Uterus (tissue), 4 donors: ENCODE data around the gene EMILIN1. TPM values are rescaled to one million over a fixed set of nuclear protein-coding genes. Genes with fewer than 3 reads are reported as not detected.

Experiments
- DNase-seq, 2 donors: peaks; one replicate each; pipeline ENCODE4 v3.0.0-alpha.2; 2019 to 2020
- H3K27ac ChIP-seq, 2 donors: fragments of 200-600 bp; sonication (generic); 1 replicate in 1 of 2; 2 replicates in 1 of 2; pipeline ENCODE4 v1.5.1; 2016 to 2018
- H3K27me3 ChIP-seq, 2 donors: fragments of 200-600 bp; sonication (generic); one replicate each; pipeline ENCODE4 v1.5.1; 2018 to 2019; ENCODE audit warnings: control low read depth in 1 of 2
- H3K36me3 ChIP-seq, 2 donors: fragments of 200-600 bp; sonication (generic); one replicate each; pipeline ENCODE4 v1.5.1; 2019; ENCODE audit warnings: control low read depth in 1 of 2
- H3K4me1 ChIP-seq, 2 donors: fragments of 200-600 bp; sonication (generic); one replicate each; pipeline ENCODE4 v1.5.1; 2018 to 2019; ENCODE audit warnings: control low read depth in 1 of 2
- H3K4me3 ChIP-seq, 2 donors: fragments of 200-600 bp; sonication (generic); 1 replicate in 1 of 2; 2 replicates in 1 of 2; pipeline ENCODE4 v1.5.1; 2018 to 2019; ENCODE audit warnings: mild to moderate bottlenecking in 1 of 2
- H3K9me3 ChIP-seq, 2 donors: fragments of 200-600 bp; sonication (generic); one replicate each; pipeline ENCODE4 v1.5.1; 2019; ENCODE audit warnings: control low read depth in 1 of 2
- POLR2A ChIP-seq, 2 donors: fragments of 450-650 bp; IDR thresholded peaks; one replicate each; pipeline ENCODE4 v1.6.1; 2016; ENCODE audit warnings: antibody characterized with exemption in 2 of 2, mild to moderate bottlenecking in 1 of 2, moderate library complexity in 1 of 2
- intact Hi-C: fragments of 100-400 bp; cut with DNase I; formaldehyde crosslinking; loops from one replicate; pipeline ENCODE4 v1.15.1; 2023; ENCODE audit warnings: low total_unique reads
- total RNA-seq, 4 donors: library from RNA; depleted of rRNA in 3 of 4; stranded (reverse); fragments of >200 nt in 3 of 4; gene quantifications; one replicate each; pipeline versions ENCODE4 v1.1.0 to v1.2.4, GENCODE V29; 2014 to 2023
- TF ChIP-seq, protein P1 (sequence below), 4 experiments: fragments of 200-600 bp in 2 of 4; fragments of 450-650 bp in 2 of 4; sonication (generic) in 2 of 4; IDR thresholded peaks; one replicate each; pipeline ENCODE4 v1.5.1; 2016 to 2019; ENCODE audit warnings: antibody characterized with exemption in 4 of 4, mild to moderate bottlenecking in 2 of 4, moderate library complexity in 1 of 4
- donor health status: DM: yes; HTN: yes; CAD: no.

The EMILIN1 gene
- total RNA-seq, 4 donors from 2014 or later: 107 to 377 (median 224) TPM

GRCh38 chr2:27089111-27089954 lies 10.9 kb downstream of the EMILIN1 start:
- H3K4me3 ChIP-seq: no peak overlapping the region
- intact Hi-C loops: no loop called here
- TF ChIP-seq, protein P1, sequence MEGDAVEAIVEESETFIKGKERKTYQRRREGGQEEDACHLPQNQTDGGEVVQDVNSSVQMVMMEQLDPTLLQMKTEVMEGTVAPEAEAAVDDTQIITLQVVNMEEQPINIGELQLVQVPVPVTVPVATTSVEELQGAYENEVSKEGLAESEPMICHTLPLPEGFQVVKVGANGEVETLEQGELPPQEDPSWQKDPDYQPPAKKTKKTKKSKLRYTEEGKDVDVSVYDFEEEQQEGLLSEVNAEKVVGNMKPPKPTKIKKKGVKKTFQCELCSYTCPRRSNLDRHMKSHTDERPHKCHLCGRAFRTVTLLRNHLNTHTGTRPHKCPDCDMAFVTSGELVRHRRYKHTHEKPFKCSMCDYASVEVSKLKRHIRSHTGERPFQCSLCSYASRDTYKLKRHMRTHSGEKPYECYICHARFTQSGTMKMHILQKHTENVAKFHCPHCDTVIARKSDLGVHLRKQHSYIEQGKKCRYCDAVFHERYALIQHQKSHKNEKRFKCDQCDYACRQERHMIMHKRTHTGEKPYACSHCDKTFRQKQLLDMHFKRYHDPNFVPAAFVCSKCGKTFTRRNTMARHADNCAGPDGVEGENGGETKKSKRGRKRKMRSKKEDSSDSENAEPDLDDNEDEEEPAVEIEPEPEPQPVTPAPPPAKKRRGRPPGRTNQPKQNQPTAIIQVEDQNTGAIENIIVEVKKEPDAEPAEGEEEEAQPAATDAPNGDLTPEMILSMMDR (IDR thresholded peaks at IDR 0.05): no peak
- no peak for TF ChIP-seq POLR2A (IDR thresholded peaks at IDR 0.05)
- no peaks in the 10 kb centered on the region for H3K27me3 ChIP-seq
- no peaks in the 10 kb centered on the region for H3K9me3 ChIP-seq
- H3K27ac ChIP-seq: no peak overlapping the region
- DNase-seq: no peak
- peaks cover 0 to 12% of the 10 kb centered on the region in 2 donors for H3K4me1 ChIP-seq
- H3K36me3 ChIP-seq: no peaks in the 10 kb centered on the region

DNA sequence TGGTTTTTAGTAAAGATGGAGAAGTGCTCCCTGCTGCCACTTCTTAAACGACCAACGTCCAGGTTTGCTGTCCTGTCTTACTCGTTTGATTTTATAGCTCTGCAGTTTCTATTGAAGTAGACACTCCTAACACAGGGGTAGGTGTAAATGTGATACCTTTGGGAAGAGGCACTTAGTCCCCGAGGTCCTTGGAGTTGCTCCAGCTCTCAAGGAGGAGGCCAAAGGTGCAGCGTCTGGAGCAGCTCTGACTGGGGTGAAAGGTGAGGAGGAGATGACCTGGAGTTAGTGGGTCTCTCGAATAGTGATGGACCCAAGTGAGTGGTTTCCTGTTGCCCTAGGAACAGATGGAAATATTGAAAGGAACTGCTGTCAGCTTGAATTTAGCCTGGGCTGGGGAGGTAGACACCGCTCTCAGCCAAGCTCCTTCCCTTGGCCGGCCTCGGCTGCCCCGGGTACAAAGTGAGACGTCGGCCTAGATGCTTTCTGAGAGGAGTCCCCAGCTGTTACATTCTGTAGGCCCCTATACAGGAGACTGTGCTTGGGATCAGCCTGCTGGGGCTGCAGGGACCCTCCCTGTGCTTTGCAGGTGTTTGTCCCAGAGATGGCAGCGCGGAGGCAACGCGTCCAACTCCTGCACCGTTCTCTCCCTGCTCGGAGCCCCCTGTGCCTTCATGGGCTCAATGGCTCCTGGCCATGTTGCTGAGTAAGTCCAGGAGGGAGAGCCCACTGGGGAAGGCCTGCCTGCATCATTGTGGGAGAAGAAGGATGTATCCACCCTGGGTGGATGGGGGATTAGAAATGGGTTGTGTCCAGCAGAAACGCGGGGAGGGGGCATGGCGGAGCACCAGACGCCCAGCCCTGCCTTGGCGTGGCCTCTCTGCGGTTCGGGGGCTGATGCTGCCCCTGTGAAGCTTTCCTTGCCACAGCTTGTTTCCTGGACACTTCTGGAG lies 13.6 kb downstream of the EMILIN1 start:
- intact Hi-C loops: no loop called here
- Histone ChIP-seq H3K9me3 (no peaks in the 10 kb centered on the region), H3K36me3 (no peaks in the 10 kb centered on the region), H3K27ac (no peak overlapping the region), H3K27me3 (no peaks in the 10 kb centered on the region), H3K4me1 (peaks cover 0 to 6% of the 10 kb centered on the region in 2 donors), H3K4me3 (no peak overlapping the region)
- DNase-seq: no peak
- TF ChIP-seq POLR2A (IDR thresholded peaks at IDR 0.05): no peak
- TF ChIP-seq, protein P1 (IDR thresholded peaks at IDR 0.05): no peak

DNA sequence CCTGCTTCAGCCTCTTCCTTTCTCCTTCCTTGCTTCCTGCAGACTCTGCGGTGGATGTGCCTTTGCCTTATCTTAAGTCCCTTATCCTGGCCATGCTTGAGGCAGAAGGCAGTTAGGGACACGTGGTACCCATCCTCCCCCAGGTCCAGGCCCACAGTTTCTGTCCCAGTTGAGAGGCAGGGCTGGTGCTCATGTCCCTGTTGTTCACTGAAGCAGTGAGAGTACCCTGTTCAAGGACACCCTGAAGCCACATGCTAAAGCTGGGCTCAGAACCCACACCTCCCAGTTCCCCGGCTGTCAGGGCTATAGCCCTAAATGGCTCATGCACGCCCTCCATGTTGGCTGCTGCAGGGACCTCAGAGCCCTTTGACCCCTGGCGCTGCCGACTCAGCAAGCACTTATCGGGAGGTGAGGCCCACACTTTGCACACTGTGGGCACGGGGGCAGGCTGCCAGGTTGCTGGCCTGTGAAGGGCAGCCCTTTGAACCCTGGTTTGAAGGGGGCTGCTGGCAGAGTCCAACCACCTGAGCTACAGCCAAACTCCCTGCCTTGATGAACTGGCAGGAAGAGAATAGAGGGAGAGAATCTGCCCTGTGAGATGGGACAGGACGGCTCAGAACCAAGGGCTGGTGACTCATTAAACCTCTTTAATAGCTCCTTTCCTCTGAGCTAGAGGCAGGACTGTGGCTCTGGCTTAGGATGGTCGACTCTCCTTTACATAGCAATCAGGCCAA lies 14.4 kb downstream of the EMILIN1 start:
- no peaks in the 10 kb centered on the region for H3K27me3 ChIP-seq
- no peaks in the 10 kb centered on the region for H3K36me3 ChIP-seq
- TF ChIP-seq POLR2A (IDR thresholded peaks at IDR 0.05): no peak
- TF ChIP-seq, protein P1 (IDR thresholded peaks at IDR 0.05): no peak
- H3K4me1 ChIP-seq: no peaks in the 10 kb centered on the region
- H3K9me3 ChIP-seq: no peaks in the 10 kb centered on the region
- DNase-seq: no peak
- H3K4me3 ChIP-seq: no peak overlapping the region
- H3K27ac ChIP-seq: no peak overlapping the region
- intact Hi-C loops: no loop called here

DNA sequence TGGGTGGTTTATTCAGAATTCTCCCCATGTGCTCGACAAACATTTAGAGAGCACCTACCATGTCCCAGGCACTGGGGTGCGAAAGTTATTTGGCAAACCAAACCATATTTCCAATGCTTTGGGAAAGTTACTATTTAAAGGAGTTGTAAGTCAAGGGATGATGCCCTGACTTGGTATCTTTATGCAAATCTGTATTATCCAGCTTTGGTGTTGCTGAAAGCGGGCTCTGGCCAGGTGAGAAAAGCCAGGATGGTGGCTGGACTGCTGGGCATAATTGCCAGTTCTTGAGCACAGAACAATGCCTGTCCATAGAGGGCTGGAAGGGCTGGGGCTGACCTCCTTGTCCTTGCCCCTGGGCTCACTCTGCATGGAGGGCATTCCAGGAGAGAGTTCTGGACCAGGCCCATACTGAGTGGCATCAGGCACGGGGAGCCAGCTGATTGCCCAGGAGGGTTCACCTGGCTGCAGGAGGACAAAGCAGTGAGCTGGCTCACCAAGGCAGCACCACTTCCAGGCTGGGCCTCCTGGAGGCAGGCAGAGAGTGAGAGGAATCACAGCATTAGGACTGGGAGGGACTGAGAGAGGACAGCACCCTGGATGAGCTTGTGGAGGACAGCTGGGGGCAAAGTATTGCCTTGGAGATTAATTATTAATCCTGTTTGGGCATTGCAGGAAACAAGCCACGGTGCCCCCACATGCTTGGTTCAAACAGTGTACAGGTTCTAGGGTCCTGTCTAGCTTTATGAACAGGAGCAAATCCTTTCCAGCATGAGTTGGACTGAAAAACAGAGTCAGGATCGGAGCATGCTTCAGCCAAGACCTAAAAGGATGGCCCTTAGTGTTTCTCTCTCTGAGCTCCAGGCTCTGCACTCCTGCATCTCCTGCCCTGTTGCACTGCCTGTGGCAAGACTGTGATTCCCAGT lies 15.3 kb downstream of the EMILIN1 start:
- H3K9me3 ChIP-seq: no peaks in the 10 kb centered on the region
- no peaks in the 10 kb centered on the region for H3K4me1 ChIP-seq
- no peak overlapping the region for H3K4me3 ChIP-seq
- H3K27ac ChIP-seq: no peak overlapping the region
- intact Hi-C loops: no loop called here
- no peaks in the 10 kb centered on the region for H3K36me3 ChIP-seq
- no peak for TF ChIP-seq POLR2A (IDR thresholded peaks at IDR 0.05)
- TF ChIP-seq, protein P1 (IDR thresholded peaks at IDR 0.05): no peak
- no peaks in the 10 kb centered on the region for H3K27me3 ChIP-seq
- DNase-seq: no peak
